DMS114 treated with DMSO at 0.1 percent for 48 hours (cell line): ENCODE measurements around the gene SLC35G6.
"Not testable (repeated sequence)": the region's sequence is repeated elsewhere in the genome, so short reads cannot be mapped to it uniquely, and the experiment has no call there.

Source experiments
- DNase-seq: peaks from one replicate; lab custom pipeline; 2025; ENCODE audit not compliant: unreplicated experiment; lab: John Stamatoyannopoulos, UW

SLC35G6 gene

DNA sequence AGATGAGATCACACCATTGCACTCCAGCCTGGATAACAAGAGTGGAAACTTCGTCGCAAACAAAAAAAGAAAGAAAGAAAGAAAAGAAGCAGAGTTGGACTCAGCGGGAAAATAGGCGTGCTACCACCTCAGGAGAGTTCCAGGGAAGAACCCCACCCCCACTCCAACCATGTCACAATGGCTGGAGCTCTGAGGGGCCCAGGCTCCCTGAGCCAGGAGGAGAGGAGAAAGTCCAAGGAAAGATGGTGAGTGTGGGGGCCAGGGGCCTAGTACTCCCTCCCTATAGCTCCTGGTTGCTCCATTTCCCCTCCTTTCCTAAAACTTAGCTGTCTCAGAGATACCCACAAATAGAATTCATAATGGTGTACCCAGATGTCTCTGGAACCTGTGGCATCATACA, at the start of gene SLC35G6:
SLC35G6 (plus strand) TSS at position 172 of the 400 bp plus-strand sequence; CDS start at position 243, 71 bp downstream.
- not testable (repeated sequence) for DNase-seq

GRCh38 chr17:7432296-7432695, 49.0 kb upstream of the SLC35G6 start:
- DNase-seq, result no peak

DNA sequence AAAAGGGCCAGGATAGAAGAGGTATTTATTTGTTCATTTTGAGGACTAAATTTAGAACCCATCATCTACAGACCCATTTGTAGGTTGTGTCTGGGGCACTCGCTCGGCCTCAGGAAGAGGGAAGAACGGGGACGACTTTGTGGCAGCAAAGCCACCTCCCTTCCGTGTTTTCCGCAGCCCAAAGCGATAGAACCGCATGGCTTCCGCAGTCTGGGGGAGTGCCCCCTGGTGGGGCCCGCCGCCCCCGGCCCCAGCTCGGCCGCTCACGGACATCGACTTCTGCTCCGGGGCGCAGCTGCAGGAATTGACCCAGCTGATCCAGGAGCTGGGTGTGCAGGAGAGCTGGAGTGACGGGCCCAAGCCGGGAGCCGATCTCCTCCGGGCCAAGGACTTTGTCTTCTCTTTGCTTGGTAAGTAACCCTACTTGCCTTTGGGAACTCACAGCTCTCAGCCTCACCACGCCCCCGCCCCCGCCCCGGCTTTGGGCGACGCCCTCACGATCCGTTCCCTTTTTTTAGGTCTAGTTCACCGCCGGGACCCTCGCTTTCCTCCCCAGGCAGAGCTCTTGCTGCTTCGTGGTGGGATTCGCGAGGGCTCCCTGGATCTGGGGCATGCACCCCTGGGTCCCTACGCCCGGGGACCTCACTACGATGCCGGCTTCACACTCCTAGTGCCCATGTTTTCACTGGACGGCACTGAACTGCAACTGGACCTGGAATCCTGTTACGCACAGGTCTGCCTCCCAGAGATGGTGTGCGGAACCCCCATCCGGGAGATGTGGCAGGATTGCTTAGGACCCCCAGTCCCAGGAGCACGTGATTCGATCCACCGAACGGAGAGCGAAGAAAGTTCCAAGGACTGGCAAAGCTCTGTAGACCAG, 45.3 kb upstream of the SLC35G6 start:
- no peak for DNase-seq

- peak; percentile 36 for DNase-seq
These were observed 44.5 kb upstream of the SLC35G6 start for GRCh38 chr17:7436556-7437368.

DNA sequence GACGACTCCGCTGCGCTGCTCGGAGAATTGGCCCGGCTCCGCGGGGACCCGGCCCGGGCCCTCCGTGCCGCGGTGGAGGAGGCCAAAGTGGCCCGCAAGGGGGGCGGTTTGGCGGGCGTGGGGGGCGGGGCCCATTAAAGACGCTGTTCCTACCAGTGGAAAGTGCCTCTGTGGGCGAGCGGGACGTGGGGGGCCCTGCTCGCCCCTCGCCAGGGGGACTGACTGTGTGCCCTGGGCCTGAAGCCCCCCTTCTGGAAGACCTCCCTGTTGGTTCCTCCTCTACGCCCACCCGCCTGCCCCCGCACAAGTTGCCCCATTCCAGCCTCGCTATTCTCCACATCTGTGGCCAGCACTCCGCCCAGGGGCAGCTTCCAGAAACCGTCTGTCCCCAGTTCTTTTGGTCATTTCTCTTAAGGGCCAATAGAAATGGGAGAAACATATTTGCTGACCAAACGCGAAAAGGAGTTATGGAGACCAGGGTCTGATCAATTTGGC, 43.8 kb upstream of the SLC35G6 start:
- no peak for DNase-seq

GRCh38 chr17:7437950-7438614, 43.2 kb upstream of the SLC35G6 start:
- peak; percentile 76 for DNase-seq

DNA sequence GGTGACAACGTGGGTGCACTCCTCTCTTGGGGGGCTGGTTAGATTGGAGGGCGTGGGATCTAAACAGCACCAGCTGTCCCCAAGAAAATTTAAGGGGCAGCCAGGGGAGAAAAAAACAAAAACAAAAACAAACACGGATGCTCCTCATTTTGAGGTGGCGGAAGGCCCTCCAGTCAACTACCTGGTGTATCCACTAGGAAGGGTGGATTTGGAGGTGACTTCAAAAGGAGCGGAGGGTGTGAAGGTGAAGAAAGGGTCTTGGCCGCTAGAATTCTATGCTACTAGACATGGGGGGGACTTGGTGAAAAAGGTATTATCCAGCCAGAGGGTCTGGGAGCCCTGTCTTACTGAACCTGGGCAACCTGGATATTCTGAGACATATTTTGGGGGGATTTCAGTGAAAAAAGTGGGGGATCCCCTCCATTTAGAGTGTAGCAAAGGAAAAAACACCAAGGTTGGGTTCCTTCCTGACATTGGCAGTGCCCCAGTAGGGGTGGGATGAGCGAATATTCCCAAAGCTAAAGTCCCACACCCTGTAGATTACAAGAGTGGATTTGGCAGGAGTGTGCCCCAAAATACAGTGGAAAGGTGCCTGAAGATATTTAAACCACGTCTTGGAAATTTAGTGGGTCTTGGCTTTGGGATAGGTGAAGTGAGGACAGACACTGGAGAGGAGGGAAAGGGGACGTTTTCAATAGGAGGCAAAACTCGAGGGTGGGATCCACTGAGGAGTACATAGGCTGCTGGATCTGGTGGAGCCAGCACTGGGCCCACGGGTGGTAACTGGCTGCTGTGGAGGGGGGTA, 42.4 kb upstream of the SLC35G6 start:
- DNase-seq, result no peak

DNA sequence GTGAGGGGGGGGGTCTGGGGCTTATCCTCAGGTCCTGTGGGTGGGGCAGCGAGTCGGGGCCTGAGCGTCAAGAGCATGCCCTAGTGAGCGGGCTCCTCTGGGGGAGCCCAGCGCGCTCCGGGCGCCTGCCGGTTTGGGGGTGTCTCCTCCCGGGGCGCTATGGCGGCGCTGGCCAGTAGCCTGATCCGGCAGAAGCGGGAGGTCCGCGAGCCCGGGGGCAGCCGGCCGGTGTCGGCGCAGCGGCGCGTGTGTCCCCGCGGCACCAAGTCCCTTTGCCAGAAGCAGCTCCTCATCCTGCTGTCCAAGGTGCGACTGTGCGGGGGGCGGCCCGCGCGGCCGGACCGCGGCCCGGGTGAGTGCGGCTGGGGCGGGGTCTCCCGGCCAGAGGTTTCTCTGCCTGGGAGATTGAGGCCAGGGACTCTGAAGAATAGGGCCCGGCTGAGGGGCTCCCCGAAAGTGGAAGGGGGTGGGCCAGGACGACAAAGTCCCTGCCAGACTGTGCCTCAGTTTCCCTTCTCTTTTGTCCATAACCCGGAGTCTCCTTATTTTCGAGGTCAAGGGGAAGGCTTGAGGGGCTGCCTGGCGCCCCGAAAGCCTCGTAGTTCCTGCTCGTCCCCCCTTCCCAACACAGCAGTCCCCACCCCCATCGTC, 41.7 kb upstream of the SLC35G6 start, which contains the start of gene FGF11:
FGF11 (plus strand) TSS at position 51 of the 651 bp plus-strand sequence; CDS start at position 160, 109 bp downstream.
- no peak for DNase-seq

DNA sequence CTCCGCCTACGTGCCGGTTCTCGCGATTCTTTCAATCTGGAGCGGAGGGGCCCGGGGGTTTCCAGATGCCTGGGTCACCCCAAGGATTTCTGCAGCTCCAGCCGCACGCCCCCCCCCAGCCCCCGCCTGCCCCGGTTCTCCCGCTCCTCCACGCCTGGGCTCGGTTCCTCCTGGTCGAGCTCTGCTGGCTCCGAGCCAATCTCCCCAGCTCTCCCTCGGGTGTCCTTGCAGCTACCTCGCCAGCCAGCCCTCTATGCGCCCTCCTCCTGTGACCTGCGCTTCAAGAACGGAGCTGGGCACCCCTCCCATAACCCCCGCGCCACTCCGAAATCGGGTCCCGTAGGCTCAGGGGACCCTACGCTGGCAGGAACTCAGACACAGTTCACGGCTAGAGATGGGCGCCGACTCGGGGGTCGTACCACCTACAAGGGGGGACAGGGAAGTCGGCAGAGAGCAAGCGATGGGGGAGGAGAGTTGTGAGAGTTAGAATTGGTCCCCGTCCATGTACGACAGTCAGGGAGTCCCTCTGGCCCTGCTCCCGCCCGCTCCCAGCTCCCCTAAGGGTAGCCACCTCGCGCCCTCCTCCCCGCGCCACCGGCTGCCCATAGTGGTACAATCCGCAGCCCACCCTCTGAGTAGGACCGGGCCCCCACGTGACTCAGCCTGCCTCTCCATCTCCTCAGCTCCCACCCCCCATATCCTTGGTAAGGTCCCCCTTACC, 41.0 kb upstream of the SLC35G6 start:
- DNase-seq, result no peak

GRCh38 chr17:7440834-7441195, 40.4 kb upstream of the SLC35G6 start:
- DNase-seq, result no peak

DNA sequence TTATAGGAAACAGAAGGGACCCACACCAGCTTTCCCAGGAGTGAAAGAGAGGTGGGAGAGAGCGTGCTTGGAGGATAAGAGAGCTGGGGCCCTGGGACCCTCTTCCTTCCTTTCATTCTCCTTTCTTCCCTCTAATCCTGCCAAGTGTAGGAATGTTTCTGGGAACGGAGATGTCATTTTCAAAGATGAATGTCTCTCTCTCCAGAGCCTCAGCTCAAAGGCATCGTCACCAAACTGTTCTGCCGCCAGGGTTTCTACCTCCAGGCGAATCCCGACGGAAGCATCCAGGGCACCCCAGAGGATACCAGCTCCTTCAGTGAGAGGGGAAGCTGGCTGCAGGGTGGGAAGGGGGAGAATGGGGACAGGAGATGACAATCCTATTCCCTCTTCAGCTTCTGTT, 40.0 kb upstream of the SLC35G6 start:
- no peak for DNase-seq

DNA sequence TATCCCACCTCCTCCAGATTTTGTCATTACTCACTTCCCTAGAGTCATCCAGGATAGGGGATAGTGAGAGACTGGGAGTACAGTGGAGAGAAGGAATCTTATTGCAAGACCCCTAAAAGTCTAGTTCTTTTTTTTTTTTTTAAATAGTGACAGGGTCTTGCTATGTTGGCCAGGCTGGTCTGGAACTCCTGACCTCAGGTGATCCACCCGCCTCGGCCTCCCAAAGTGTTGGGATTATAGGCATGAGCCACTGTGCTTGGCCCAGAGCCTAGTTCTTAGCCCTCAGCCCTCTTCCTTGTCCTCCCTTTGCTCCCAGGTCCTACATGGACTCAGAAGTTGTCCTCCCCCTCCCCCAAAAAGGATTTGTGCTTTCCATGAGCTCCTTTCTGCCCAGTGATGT, 39.1 kb upstream of the SLC35G6 start:
- DNase-seq, result no peak

- no peak for DNase-seq
These were observed 37.5 kb upstream of the SLC35G6 start for GRCh38 chr17:7443499-7444485.

DNA sequence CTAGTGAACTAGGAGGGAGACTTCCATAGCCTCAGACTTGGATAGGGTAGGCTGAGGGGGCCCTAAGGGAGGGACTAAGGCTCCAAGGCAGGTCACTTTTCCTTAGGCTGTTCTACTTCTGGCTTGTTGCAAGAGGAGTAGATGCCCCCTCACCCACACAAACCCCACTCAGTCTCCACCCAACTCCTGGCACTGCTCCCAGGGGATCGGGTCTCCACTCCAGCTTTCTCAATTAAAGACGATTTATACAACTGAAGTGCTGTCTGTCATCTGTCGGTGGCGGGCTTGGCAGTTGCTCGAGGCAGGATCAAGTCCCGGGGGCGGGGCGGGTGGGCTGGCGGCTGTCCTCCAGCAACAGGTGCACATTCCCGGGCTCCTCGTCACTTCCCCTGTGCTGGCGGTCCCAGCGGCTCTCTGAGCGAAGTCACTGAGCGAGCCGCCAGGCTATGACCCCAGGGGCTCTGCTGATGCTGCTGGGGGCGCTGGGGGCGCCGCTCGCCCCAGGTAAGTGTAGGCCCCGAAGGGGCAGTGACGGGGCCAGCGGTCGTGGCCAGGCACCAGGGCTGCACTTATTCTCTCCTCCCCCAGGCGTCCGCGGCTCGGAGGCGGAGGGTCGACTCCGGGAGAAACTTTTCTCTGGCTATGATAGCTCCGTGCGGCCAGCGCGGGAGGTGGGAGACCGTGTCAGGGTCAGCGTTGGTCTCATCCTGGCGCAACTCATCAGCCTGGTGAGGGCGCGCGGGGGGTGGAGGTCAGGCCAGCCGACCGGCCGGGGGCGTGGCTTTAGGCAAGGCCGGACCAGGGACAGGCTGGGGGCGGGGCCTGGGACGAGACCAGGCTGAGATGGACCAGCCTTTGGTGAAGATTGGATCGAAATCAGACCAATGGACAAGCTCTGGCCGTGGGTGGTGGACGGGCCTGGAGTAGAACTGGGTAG, 36.3 kb upstream of the SLC35G6 start, which contains the start of gene CHRNB1:
CHRNB1 (plus strand) TSS at position 380 of the 937 bp plus-strand sequence; CDS start at position 447, 67 bp downstream.
- DNase-seq, result no peak

- no peak for DNase-seq
These were observed 35.7 kb upstream of the SLC35G6 start for GRCh38 chr17:7445619-7445968.

GRCh38 chr17:7448461-7448860, 32.8 kb upstream of the SLC35G6 start:
- no peak for DNase-seq
